Sigmoid colon (tissue), 7 donors: ENCODE measurements around the gene MAPT. TPM values are rescaled to one million over a fixed set of nuclear protein-coding genes. Genes with fewer than 3 reads are reported as not detected.

Source experiments
- DNase-seq: peaks from one replicate; pipeline ENCODE4 v3.0.0-alpha.2; 2019
- H3K27ac ChIP-seq, 4 donors: fragments of 200-600 bp; sonication (generic); one replicate each; pipeline ENCODE4 v1.5.1; 2016 to 2019; ENCODE audit warnings: mild to moderate bottlenecking in 1 of 4
- H3K27me3 ChIP-seq, 3 donors: fragments of 200-600 bp; sonication (generic); one replicate each; pipeline ENCODE4 v1.5.1; 2019; ENCODE audit warnings: mild to moderate bottlenecking in 1 of 3
- H3K36me3 ChIP-seq, 4 donors: fragments of 200-600 bp; sonication (generic); one replicate each; pipeline ENCODE4 v1.5.1; 2016 to 2019
- H3K4me1 ChIP-seq, 4 donors: fragments of 200-600 bp; sonication (generic); one replicate each; pipeline ENCODE4 v1.5.1; 2017 to 2019
- H3K4me3 ChIP-seq, 4 donors: fragments of 200-600 bp; sonication (generic); one replicate each; pipeline ENCODE4 v1.5.1; 2017 to 2019; ENCODE audit warnings: mild to moderate bottlenecking in 2 of 4, moderate library complexity in 1 of 4
- H3K9me3 ChIP-seq, 4 donors: fragments of 200-600 bp in 3 of 4; sonication (generic) in 3 of 4; one replicate each; pipeline versions ENCODE4 v1.5.1 to v1.6.1; 2013 to 2019
- CTCF ChIP-seq, 4 experiments: fragments of 450-650 bp in 3 of 4; fragments of 200-600 bp in 1 of 4; IDR thresholded peaks; one replicate each; pipeline ENCODE4 v1.5.1; 2016 to 2019; ENCODE audit warnings: antibody characterized with exemption in 4 of 4, mild to moderate bottlenecking in 3 of 4, moderate library complexity in 2 of 4
- EP300 ChIP-seq, 4 donors: sonication (generic); formaldehyde crosslinking; IDR thresholded peaks; one replicate each; pipeline ENCODE4 v1.6.1; 2017; ENCODE audit warnings: antibody characterized with exemption in 4 of 4
- POLR2A ChIP-seq, 2 donors: fragments of 450-650 bp; IDR thresholded peaks; one replicate each; pipeline ENCODE4 v1.6.1; 2016; ENCODE audit warnings: antibody characterized with exemption in 2 of 2, mild to moderate bottlenecking in 2 of 2, moderate library complexity in 2 of 2
- POLR2AphosphoS5 ChIP-seq, 4 donors: sonication (generic); formaldehyde crosslinking; IDR thresholded peaks; one replicate each; pipeline ENCODE4 v1.6.1; 2017; ENCODE audit warnings: antibody characterized with exemption in 4 of 4
- WGBS, 2 donors: extraction: QIAGEN DNeasy Blood & Tissue Kit; methylation state at CpG; one replicate each; pipeline ENCODE4 v1.1.7; 2013; 5-methylcytosine and 5-hydroxymethylcytosine counted together
- intact Hi-C: fragments of 100-400 bp; cut with DNase I; formaldehyde crosslinking; loops from one replicate; pipeline ENCODE4 v1.15.1; 2023
- polyA plus RNA-seq, 3 donors: library from polyadenylated mRNA; stranded (reverse); fragments of 200-250 nt; gene quantifications; one replicate each; pipeline ENCODE4 v1.2.3, GENCODE V29; 2013
- total RNA-seq, 4 donors: library from RNA; depleted of rRNA; stranded (reverse); fragments of >200 nt; gene quantifications; one replicate each; pipeline ENCODE4 v1.1.0, GENCODE V29; 2016
- donor health status: healthy with polysubstance abuse.
- donor health status: Bipolar disorder and iron deficiency.
- donor health status: healthy.

MAPT gene
- total and polyA plus RNA-seq, 7 donors = 0.60 to 20.5 (median 10.9) TPM; not detected in 1

GRCh38 chr17:45893725-45894021, 681 bp upstream of the MAPT start:
- TF ChIP-seq POLR2A (IDR thresholded peaks at IDR 0.05) (no peak), EP300 (IDR thresholded peaks at IDR 0.05) (no peak), CTCF (IDR thresholded peaks at IDR 0.05) (no peak), POLR2AphosphoS5 (IDR thresholded peaks at IDR 0.05) (no peak)
- DNase-seq = no peak
- H3K4me3 ChIP-seq = peak overlapping the region; percentile 26 to 97 (median 82)
- no peaks in the 10 kb centered on the region for H3K9me3 ChIP-seq
- no peaks in the 10 kb centered on the region for H3K36me3 ChIP-seq
- WGBS, 2 donors = 41 to 61% methylated on average over 7 of the region's 7 CpGs
- intact Hi-C loops = loop anchor here (1.0 kb wide), 1 partner anchor 56 kb away; no protein-coding TSS in a partner anchor
- H3K27me3 ChIP-seq = peaks cover 14 to 37% (median 27%) of the 10 kb centered on the region in 3 donors
- peak overlapping the region; percentile 62 to 77 (median 74) for H3K27ac ChIP-seq
- peaks cover 0 to 36% (median 29%) of the 10 kb centered on the region in 4 donors for H3K4me1 ChIP-seq

GRCh38 chr17:45895304-45895968, 1.1 kb downstream of the MAPT start:
- H3K9me3 ChIP-seq = no peaks in the 10 kb centered on the region
- intact Hi-C loops = no loop called here
- peak overlapping the region in 2 of 4 donors; percentile 66 to 77 for H3K27ac ChIP-seq
- peaks cover 0 to 36% (median 29%) of the 10 kb centered on the region in 4 donors for H3K4me1 ChIP-seq
- DNase-seq = no peak
- peak overlapping the region; percentile 64 to 97 (median 82) for H3K4me3 ChIP-seq
- peaks cover 14 to 37% (median 27%) of the 10 kb centered on the region in 3 donors for H3K27me3 ChIP-seq
- WGBS, 2 donors = 0 to 1% methylated on average over 63 of the region's 63 CpGs
- no peaks in the 10 kb centered on the region for H3K36me3 ChIP-seq
- TF ChIP-seq EP300 (IDR thresholded peaks at IDR 0.05) = no peak
- TF ChIP-seq POLR2A (IDR thresholded peaks at IDR 0.05) = no peak
- no peak for TF ChIP-seq POLR2AphosphoS5 (IDR thresholded peaks at IDR 0.05)
- no peak for TF ChIP-seq CTCF (IDR thresholded peaks at IDR 0.05)

- H3K9me3 ChIP-seq = no peaks in the 10 kb centered on the region
- H3K36me3 ChIP-seq = no peaks in the 10 kb centered on the region
- H3K4me1 ChIP-seq = peaks cover 0 to 36% (median 29%) of the 10 kb centered on the region in 4 donors
- no peak overlapping the region for H3K27ac ChIP-seq
- no peak for DNase-seq
- TF ChIP-seq POLR2AphosphoS5 (IDR thresholded peaks at IDR 0.05) (no peak), EP300 (IDR thresholded peaks at IDR 0.05) (no peak), CTCF (IDR thresholded peaks at IDR 0.05) (no peak), POLR2A (IDR thresholded peaks at IDR 0.05) (no peak)
- peaks cover 14 to 37% (median 27%) of the 10 kb centered on the region in 3 donors for H3K27me3 ChIP-seq
- intact Hi-C loops = no loop called here
- WGBS, 2 donors = 7 to 8% methylated on average over 55 of the region's 55 CpGs
- H3K4me3 ChIP-seq = peak overlapping the region; percentile 64 to 97 (median 82)
Measured at GRCh38 chr17:45895969-45896785, 1.8 kb downstream of the MAPT start.

- intact Hi-C loops = no loop called here
- DNase-seq = no peak
- Histone ChIP-seq H3K27ac (no peak overlapping the region), H3K4me3 (peak overlapping the region in 1 of 4 donors; percentile 97), H3K9me3 (no peaks in the 10 kb centered on the region), H3K36me3 (no peaks in the 10 kb centered on the region), H3K27me3 (peaks cover 14 to 37% (median 27%) of the 10 kb centered on the region in 3 donors), H3K4me1 (peaks cover 0 to 36% (median 29%) of the 10 kb centered on the region in 4 donors)
- WGBS, 2 donors = 4 to 12% methylated on average over 67 of the region's 67 CpGs
- TF ChIP-seq CTCF (IDR thresholded peaks at IDR 0.05) (no peak), POLR2AphosphoS5 (IDR thresholded peaks at IDR 0.05) (no peak), EP300 (IDR thresholded peaks at IDR 0.05) (no peak), POLR2A (IDR thresholded peaks at IDR 0.05) (no peak)
Measured at GRCh38 chr17:45896803-45897693, 2.7 kb downstream of the MAPT start.
